Parathyroid adenoma (tissue), 2 donors: ENCODE results near the gene UNK.

ENCODE experiments used
- H2AFZ ChIP-seq: fragments of 300-600 bp; sonication (generic); one replicate; pipeline ENCODE4 v1.7.0; 2017; ENCODE audit warnings: antibody characterized with exemption, mild to moderate bottlenecking
- H3K27ac ChIP-seq: fragments of 300-600 bp; sonication (generic); one replicate; pipeline ENCODE4 v1.7.0; 2017
- H3K27me3 ChIP-seq: fragments of 300-600 bp; sonication (generic); one replicate; pipeline ENCODE4 v1.7.0; 2017; ENCODE audit warnings: low read length; ENCODE audit not compliant: control insufficient read depth, insufficient read depth
- H3K36me3 ChIP-seq: fragments of 300-600 bp; sonication (generic); one replicate; pipeline ENCODE4 v1.7.0; 2017; ENCODE audit warnings: low read length; ENCODE audit not compliant: control insufficient read depth, insufficient read depth
- H3K4me1 ChIP-seq: fragments of 300-600 bp; sonication (generic); one replicate; pipeline ENCODE4 v1.7.0; 2017; ENCODE audit warnings: control low read depth
- H3K4me2 ChIP-seq: fragments of 300-600 bp; sonication (generic); one replicate; pipeline ENCODE4 v1.7.0; 2017; ENCODE audit warnings: low read length
- H3K4me3 ChIP-seq: fragments of 300-600 bp; sonication (generic); one replicate; pipeline ENCODE4 v1.7.0; 2017; ENCODE audit warnings: low read depth, low read length
- H3K79me2 ChIP-seq: fragments of 300-600 bp; sonication (generic); one replicate; pipeline ENCODE4 v1.7.0; 2017; ENCODE audit warnings: control low read depth
- H3K9ac ChIP-seq: fragments of 300-600 bp; sonication (generic); one replicate; pipeline ENCODE4 v1.7.0; 2017; ENCODE audit warnings: mild to moderate bottlenecking
- H3K9me3 ChIP-seq: fragments of 300-600 bp; sonication (generic); one replicate; pipeline ENCODE4 v1.7.0; 2017; ENCODE audit warnings: low read length; ENCODE audit not compliant: control insufficient read depth
- CTCF ChIP-seq: fragments of 300-600 bp; sonication (generic); IDR thresholded peaks from one replicate; pipeline ENCODE4 v1.7.0; 2017; ENCODE audit warnings: antibody characterized with exemption, mild to moderate bottlenecking
- donor health status: primary hyperparathyroidism.

UNK gene

GRCh38 chr17:75751676-75752404, 32.8 kb upstream of the UNK start:
- Histone ChIP-seq H3K27ac (no peak overlapping the region), H3K79me2 (no peaks in the 10 kb centered on the region), H3K9ac (no peak overlapping the region), H3K4me2 (no peak overlapping the region), H3K9me3 (no peaks in the 10 kb centered on the region), H3K36me3 (no peaks in the 10 kb centered on the region), H3K4me1 (peaks cover 10% of the 10 kb centered on the region), H3K27me3 (no peaks in the 10 kb centered on the region), H2AFZ (no peak overlapping the region), H3K4me3 (no peak overlapping the region)
- no peak for TF ChIP-seq CTCF

GRCh38 chr17:75752405-75752709, 32.2 kb upstream of the UNK start:
- Histone ChIP-seq H3K27me3 (no peaks in the 10 kb centered on the region), H3K4me2 (no peak overlapping the region), H3K9ac (no peak overlapping the region), H3K27ac (no peak overlapping the region), H3K36me3 (no peaks in the 10 kb centered on the region), H3K9me3 (no peaks in the 10 kb centered on the region), H2AFZ (no peak overlapping the region), H3K4me3 (no peak overlapping the region), H3K4me1 (peaks cover 10% of the 10 kb centered on the region), H3K79me2 (no peaks in the 10 kb centered on the region)
- TF ChIP-seq CTCF: no peak

GRCh38 chr17:75752802-75753513, 31.6 kb upstream of the UNK start:
- no peaks in the 10 kb centered on the region for H3K36me3 ChIP-seq
- H3K9ac ChIP-seq: no peak overlapping the region
- H2AFZ ChIP-seq: peak overlapping the region; percentile 94
- no peaks in the 10 kb centered on the region for H3K27me3 ChIP-seq
- no peaks in the 10 kb centered on the region for H3K9me3 ChIP-seq
- peak overlapping the region; percentile 74 for H3K4me2 ChIP-seq
- no peak overlapping the region for H3K27ac ChIP-seq
- H3K4me1 ChIP-seq: peaks cover 10% of the 10 kb centered on the region
- no peak for TF ChIP-seq CTCF
- H3K79me2 ChIP-seq: no peaks in the 10 kb centered on the region
- H3K4me3 ChIP-seq: peak overlapping the region; percentile 55

GRCh38 chr17:75753514-75754377, 30.9 kb upstream of the UNK start:
- Histone ChIP-seq H3K4me1 (peaks cover 10% of the 10 kb centered on the region), H3K9ac (no peak overlapping the region), H3K36me3 (no peaks in the 10 kb centered on the region), H3K9me3 (no peaks in the 10 kb centered on the region), H3K4me2 (peak overlapping the region; percentile 74), H3K27ac (no peak overlapping the region), H3K79me2 (no peaks in the 10 kb centered on the region), H2AFZ (peak overlapping the region; percentile 94), H3K4me3 (peak overlapping the region; percentile 55), H3K27me3 (no peaks in the 10 kb centered on the region)
- TF ChIP-seq CTCF: peak; percentile 62
